GM10266 (cell line): Measurements from ENCODE around the gene FOSL1.

Experiments
- DNase-seq: peaks from one replicate; pipeline ENCODE4 v3.0.0; 2012; ENCODE audit errors: extremely low spot score
- CTCF ChIP-seq: IDR thresholded peaks from 2 replicates; pipeline ENCODE4 v1.5.1; 2012; ENCODE audit warnings: mild to moderate bottlenecking, low read depth; ENCODE audit not compliant: control insufficient read depth, insufficient read depth; ENCODE audit errors: missing control alignments

FOSL1 gene

GRCh38 chr11:65863889-65864705, 36.1 kb downstream of the FOSL1 start:
- TF ChIP-seq CTCF = no peak
- no peak for DNase-seq

- no peak for TF ChIP-seq CTCF
- DNase-seq = no peak
Measured at GRCh38 chr11:65862941-65863888, 37.0 kb downstream of the FOSL1 start.

GRCh38 chr11:65862191-65862735, 37.9 kb downstream of the FOSL1 start:
- DNase-seq = no peak
- no peak for TF ChIP-seq CTCF

- TF ChIP-seq CTCF = no peak
- DNase-seq = no peak
Measured at GRCh38 chr11:65861533-65862183, 38.5 kb downstream of the FOSL1 start.

GRCh38 chr11:65861165-65861505, 39.1 kb downstream of the FOSL1 start:
- DNase-seq = no peak
- TF ChIP-seq CTCF = no peak

- peak; percentile 94 for DNase-seq
- TF ChIP-seq CTCF = peak; percentile 83
Measured at GRCh38 chr11:65860278-65861164, 39.7 kb downstream of the FOSL1 start, which contains the start of gene MUS81. MUS81 (plus strand) TSS chr11:65860433; CDS start chr11:65860754, 321 bp downstream.
